HL-60 (cell line): ENCODE measurements around the gene ATP10A.

Experiments
- TF ChIP-seq, protein P1 (sequence below): IDR thresholded peaks from one replicate; pipeline ENCODE4 v1.5.1; 2011; ENCODE audit warnings: low read length, control low read depth, inconsistent platforms; ENCODE audit not compliant: insufficient read depth
- TF ChIP-seq, protein P2 (sequence below): IDR thresholded peaks from 2 replicates; pipeline ENCODE4 v1.6.1; 2012; ENCODE audit warnings: low read depth; ENCODE audit not compliant: insufficient replicate concordance

DNA sequence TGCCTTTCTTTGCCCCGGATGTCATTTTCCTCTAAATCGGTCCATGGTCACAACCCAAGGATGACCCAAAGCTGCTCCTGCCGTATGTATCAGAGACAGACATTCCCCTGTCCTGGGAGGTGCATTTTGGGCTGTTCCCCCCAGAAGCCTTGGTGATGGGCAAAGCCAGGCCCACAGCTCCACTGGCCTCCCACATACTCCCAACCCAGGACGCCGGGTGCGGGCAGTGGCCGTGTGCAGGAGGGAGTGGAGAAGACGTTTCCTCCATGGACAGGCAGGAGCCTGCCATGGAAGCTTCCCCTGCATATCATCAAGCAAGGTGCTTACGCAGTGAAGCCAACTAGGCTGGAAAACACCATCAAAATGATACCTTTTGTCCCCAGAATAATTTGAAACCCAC, 175.0 kb downstream of the ATP10A start:
- TF ChIP-seq, protein P1, sequence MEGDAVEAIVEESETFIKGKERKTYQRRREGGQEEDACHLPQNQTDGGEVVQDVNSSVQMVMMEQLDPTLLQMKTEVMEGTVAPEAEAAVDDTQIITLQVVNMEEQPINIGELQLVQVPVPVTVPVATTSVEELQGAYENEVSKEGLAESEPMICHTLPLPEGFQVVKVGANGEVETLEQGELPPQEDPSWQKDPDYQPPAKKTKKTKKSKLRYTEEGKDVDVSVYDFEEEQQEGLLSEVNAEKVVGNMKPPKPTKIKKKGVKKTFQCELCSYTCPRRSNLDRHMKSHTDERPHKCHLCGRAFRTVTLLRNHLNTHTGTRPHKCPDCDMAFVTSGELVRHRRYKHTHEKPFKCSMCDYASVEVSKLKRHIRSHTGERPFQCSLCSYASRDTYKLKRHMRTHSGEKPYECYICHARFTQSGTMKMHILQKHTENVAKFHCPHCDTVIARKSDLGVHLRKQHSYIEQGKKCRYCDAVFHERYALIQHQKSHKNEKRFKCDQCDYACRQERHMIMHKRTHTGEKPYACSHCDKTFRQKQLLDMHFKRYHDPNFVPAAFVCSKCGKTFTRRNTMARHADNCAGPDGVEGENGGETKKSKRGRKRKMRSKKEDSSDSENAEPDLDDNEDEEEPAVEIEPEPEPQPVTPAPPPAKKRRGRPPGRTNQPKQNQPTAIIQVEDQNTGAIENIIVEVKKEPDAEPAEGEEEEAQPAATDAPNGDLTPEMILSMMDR = no peak
- TF ChIP-seq, protein P2, sequence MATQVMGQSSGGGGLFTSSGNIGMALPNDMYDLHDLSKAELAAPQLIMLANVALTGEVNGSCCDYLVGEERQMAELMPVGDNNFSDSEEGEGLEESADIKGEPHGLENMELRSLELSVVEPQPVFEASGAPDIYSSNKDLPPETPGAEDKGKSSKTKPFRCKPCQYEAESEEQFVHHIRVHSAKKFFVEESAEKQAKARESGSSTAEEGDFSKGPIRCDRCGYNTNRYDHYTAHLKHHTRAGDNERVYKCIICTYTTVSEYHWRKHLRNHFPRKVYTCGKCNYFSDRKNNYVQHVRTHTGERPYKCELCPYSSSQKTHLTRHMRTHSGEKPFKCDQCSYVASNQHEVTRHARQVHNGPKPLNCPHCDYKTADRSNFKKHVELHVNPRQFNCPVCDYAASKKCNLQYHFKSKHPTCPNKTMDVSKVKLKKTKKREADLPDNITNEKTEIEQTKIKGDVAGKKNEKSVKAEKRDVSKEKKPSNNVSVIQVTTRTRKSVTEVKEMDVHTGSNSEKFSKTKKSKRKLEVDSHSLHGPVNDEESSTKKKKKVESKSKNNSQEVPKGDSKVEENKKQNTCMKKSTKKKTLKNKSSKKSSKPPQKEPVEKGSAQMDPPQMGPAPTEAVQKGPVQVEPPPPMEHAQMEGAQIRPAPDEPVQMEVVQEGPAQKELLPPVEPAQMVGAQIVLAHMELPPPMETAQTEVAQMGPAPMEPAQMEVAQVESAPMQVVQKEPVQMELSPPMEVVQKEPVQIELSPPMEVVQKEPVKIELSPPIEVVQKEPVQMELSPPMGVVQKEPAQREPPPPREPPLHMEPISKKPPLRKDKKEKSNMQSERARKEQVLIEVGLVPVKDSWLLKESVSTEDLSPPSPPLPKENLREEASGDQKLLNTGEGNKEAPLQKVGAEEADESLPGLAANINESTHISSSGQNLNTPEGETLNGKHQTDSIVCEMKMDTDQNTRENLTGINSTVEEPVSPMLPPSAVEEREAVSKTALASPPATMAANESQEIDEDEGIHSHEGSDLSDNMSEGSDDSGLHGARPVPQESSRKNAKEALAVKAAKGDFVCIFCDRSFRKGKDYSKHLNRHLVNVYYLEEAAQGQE = no peak
